Erythroblast (primary cell): ENCODE results near the gene ATP6V0E1.

Experiments used
- GATA1 ChIP-seq: IDR thresholded peaks from 2 replicates; pipeline ENCODE4 v1.6.1; 2011; ENCODE audit warnings: low read depth, mild to moderate bottlenecking, control low read depth, low read length, moderate library complexity
- POLR2A ChIP-seq: IDR thresholded peaks from 2 replicates; pipeline ENCODE4 v1.6.1; 2011; ENCODE audit warnings: mild to moderate bottlenecking, low read length

DNA sequence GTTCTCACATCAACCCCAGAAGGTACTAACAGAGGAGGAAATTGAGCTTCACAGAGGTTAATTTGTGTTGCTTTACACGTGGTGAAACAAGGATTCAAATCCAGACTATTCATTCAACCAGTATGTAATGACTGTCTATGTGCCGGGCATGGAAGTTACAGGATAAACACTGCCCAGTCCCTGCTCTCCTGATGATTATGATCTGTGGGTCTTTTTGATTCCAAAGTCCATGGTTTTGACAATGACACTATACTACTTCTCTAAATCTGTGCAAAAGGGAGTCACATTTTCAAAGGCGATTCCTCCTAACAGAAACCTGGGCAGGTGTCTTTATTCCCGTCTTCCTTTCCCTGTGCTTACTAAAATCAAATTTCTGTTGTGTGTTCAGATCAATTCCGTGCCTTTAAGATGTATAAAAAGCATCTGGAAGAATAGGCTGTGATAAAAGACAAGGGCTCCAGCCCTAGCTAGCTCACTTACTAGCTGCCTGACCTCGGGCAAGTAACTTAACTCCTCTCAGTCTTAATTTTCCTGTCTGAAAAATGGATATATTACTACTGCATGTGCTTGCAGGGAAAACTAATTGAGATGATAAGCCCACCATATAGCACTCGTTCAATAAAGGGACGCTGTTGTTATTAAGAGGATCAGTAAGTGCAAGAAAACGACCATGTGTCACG lies 71.6 kb downstream of the ATP6V0E1 start:
- TF ChIP-seq POLR2A (no peak), GATA1 (no peak)
